HG02763 (cell line): Measurements from ENCODE around the gene PRDM2.

Experiments
- ATAC-seq: cut with Tn5 transposase; IDR thresholded peaks from one replicate; pipeline ENCODE4 v1.9.1; 2021; ENCODE audit warnings: mild to moderate bottlenecking, moderate library complexity; ENCODE audit not compliant: unreplicated experiment

The PRDM2 gene

GRCh38 chr1:13786541-13786940 lies 86.6 kb downstream of the PRDM2 start:
- ATAC-seq: no peak

DNA sequence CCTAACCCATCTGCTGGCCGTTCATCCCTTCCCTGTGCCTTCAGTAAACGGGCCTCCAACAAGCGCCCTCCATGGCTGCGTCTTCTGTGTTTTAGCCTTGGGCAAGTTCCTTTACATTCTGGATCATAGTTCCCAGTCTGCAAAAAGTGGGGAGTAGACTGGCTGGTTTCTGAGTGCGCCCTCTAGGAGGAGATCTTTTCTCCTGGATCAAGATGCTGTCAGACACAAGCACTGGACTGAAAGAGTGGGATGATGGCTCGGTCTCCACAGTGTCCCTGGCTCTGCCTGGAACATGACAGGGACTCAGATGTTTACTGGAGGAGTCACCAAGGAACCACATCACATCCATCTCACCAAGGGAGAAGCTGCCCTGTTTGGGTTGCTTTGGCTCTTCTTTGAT lies 88.8 kb downstream of the PRDM2 start:
- no peak for ATAC-seq

GRCh38 chr1:13790290-13791030 lies 90.5 kb downstream of the PRDM2 start:
- ATAC-seq: no peak

DNA sequence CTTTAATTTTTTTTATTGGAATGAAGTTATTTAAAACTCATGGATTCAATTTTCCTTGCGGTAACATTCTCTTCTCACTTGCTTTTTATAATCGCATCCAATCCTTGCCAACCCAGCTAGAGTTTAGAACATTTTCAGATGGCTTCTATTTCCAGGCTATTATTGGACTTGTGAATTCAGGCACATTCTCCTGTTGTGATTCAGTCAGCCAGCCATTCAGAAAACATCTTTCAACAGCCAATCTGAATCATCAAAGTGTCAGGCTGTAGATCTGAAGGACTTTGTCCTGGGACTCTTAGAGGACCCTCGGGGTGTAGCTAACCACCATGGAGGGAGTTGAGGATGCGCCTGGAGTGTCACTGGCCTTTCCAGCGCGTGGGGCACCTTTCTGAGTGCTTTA lies 92.4 kb downstream of the PRDM2 start:
- ATAC-seq: no peak

DNA sequence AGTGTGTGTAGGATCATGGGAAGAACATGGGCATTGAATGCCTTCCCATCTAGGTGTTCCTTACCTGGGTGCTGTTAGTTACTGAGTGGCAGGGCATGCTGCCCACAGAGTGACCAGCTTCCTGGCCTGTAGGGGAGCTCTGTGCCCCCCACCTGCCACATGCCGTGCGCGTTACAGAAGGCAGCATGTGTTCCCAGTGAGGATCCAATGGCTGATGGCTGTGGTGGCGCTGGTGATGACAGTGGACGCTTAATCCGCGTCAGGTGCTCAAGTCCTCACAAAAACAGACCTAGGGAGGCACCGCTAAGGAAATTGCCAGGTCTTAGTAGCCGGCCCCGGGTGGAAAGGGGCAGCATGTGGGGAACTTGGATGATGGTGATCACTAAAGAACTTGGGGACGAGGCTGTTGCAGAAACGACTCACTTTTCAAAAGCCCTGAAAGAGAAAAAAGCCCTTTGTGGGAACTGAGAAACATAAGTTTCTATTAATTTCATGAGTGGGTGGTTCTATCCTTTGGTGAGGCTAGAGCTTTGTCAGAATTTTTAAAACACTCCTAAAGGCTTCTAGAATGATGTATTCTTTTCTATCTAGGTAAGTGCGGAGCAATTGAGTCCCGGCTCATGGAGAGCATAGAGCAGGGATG lies 93.2 kb downstream of the PRDM2 start:
- no peak for ATAC-seq

DNA sequence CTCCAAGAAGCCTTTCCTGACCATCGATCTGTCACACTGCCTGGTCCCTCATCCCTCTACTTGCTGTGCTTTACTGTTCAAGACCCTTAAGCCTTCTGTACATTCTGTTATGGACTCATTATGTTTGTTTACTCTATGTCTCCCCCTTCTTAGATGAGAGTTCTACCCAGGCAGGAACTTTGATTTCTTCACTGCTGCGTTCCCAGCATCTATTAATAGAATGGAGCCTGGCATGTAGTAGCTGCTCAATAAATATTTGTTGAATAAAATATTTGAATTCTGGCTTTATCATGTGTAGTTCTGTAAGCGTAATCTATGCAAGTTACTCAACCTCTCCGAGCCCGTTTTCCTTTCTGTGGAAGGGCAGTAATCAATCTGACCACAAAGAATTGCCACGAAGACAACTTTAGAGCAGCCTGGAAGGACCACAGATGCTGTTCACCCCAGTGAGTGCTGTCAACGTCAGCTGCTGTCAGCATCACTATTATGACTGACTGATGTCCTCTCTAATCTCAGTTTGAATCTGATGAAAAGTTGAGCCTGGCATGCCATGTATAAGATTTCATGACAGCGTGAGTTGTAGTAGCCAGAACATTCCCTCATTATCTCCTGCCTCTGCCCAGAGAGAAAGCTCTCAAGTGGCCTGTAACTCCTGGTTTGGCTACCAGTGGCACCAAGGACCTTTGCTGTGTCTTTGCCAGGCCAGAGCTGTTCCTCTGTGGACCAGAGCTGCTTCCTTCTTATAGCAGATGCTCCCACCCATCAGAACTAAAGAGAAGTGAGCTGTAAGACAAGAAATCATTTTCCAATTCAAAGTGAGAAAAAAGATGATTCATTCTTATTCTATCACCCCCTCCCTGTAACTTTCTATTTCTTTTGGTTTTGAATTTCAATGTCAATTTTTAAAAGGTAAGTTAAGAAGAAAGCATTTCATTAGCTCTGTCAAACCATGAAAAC lies 94.5 kb downstream of the PRDM2 start:
- no peak for ATAC-seq

GRCh38 chr1:13797397-13797796 lies 97.4 kb downstream of the PRDM2 start:
- ATAC-seq: no peak

GRCh38 chr1:13798120-13798519 lies 98.1 kb downstream of the PRDM2 start:
- ATAC-seq: no peak

- no peak for ATAC-seq
Observed at GRCh38 chr1:13799502-13800283, 99.7 kb downstream of the PRDM2 start.

DNA sequence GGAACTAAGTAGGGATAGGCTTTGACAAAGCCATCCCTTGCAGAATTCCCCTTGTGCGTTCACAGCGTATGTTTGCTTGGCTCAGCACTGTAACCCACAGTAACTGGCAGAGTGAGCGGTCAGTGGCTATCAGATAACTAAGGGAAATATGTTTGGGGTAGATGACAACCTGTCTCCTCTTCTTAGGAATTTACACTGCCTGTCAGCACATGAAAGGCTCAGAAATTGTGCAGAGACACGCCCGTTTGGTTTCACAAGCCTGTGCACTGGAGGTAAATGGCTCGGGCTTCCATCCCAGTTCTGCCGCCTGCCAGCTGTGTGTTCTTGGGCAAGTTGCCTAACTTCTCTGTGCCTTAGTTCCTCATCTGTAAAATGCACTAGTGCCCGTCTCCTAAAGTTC lies 101.2 kb downstream of the PRDM2 start:
- ATAC-seq: no peak

DNA sequence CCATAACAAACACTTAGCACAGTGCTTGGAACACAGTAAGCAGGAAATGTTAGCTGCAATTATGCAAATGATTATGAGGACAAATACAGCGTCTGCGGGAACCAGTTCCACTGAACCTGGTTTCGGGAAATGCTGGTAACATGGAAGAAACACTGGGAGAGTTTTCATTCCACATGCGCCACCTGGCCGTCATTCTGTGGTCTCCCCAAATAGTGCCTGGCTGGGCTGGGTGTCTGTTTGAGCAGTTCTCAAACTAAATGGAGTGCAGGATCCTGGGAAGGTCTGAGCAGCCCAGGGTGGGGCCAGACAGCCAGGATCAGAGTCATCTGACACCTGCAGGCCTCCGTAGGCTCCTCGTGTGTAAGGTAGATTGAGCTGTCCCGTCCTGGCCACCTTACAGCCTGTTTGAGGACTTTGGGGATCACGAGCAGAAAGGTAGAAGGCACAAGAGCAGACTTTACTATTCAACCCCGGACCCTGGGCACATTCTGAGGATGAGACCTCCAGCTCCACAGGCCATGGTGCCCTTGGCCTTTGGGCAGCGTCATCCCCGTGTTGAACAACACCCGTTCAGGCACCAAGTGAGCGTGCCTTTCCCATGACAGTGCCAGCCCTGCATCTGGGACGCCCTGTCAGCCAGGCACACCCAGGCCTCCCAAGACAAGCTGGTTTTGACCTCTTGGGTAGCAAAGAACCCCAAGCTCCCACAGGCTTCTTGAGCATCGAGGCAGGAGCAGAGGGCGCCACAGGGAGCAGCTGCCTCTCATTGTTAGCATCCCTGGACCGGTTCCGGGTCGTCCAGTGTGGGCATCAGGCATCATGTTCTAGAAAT lies 101.9 kb downstream of the PRDM2 start:
- no peak for ATAC-seq

DNA sequence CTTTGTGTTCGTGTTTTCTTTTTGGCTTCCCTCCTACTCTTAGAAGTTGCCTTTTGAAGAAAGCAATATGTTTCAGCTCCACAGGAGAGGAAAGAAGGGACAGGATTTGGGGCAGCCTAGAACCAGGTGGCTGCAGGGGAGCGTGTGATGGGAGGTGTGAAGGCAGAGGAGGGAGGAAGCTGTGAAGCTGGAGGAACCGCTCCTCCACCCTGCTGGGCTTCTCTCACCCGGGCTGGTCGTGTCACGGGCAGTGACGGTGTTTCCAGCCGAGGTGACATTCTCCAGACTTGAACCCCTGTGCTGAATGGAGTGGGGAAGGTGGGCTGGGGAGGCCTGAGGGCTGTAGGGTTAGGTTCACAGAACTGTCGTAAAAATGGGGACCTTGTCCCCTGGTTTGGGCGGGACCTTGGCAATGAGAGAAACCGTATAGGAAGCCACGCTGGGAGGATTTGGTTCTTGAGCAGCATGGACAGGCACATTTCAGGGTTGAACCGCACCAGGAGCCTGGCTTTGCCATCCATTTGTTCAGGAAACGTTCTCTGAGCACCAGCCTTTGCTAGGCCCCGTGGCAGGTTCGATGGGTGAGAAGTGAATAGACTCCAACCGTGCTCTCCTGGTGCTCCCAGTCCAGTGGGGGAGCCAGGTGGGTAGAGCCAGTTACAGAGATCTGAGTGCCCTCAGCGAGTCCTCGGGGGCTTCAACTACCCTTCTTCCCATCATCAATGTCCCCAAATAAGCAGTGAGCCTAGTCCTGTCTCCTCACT lies 103.0 kb downstream of the PRDM2 start:
- no peak for ATAC-seq

- no peak for ATAC-seq
Observed at GRCh38 chr1:13803546-13804239, 103.7 kb downstream of the PRDM2 start.

DNA sequence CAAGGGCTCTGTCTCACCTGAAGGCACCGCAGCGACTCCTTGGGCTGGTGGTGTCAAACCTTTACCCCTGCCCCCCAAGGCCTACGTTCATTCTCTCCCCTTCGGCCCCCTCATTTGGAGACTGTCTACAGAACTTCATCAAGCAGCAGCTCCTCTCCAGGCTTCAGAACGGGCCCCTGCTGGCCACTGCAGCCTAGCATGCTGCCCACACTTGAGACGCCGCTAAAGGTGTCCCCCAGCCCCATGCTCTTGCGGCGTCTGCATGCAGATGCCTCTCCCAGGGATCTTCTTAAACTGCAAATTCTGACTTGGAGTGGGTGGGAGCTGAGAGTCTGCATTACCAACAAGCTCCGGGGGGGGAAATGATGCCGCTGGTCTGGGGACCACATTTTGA lies 104.2 kb downstream of the PRDM2 start:
- no peak for ATAC-seq

- no peak for ATAC-seq
Observed at GRCh38 chr1:13805431-13805830, 105.4 kb downstream of the PRDM2 start.

GRCh38 chr1:13806108-13806507 lies 106.1 kb downstream of the PRDM2 start:
- no peak for ATAC-seq

- ATAC-seq: no peak
Observed at GRCh38 chr1:13807209-13807608, 107.2 kb downstream of the PRDM2 start.

GRCh38 chr1:13808729-13809131 lies 108.7 kb downstream of the PRDM2 start:
- ATAC-seq: no peak
